Right lobe of liver (tissue), 6 donors: Measurements from ENCODE around the gene NPY4R. TPM values are rescaled to one million over a fixed set of nuclear protein-coding genes. Genes with fewer than 3 reads are reported as not detected.
"Not testable (repeated sequence)": the region's sequence is repeated elsewhere in the genome, so short reads cannot be mapped to it uniquely, and the experiment has no call there.

ENCODE experiments used
- ATAC-seq, 4 donors: fragments of 200-7000 bp; cut with Tn5 transposase; one replicate each; pipeline ENCODE4 v1.9.1; 2020; ENCODE audit warnings: mild to moderate bottlenecking in 4 of 4, moderate library complexity in 4 of 4
- DNase-seq, 3 donors: peaks; one replicate each; pipeline ENCODE4 v3.0.0-alpha.2; 2020
- H3K27ac ChIP-seq, 3 donors: fragments of 200-600 bp; one replicate each; pipeline ENCODE4 v1.8.0; 2022
- H3K27me3 ChIP-seq, 2 donors: fragments of 200-600 bp; one replicate each; pipeline ENCODE4 v1.8.0; 2022
- H3K36me3 ChIP-seq, 4 donors: fragments of 200-600 bp; sonication (generic) in 1 of 4; one replicate each; pipeline versions ENCODE4 v1.5.1 to v1.8.0; 2017 to 2022; ENCODE audit warnings: control low read depth in 1 of 4
- H3K4me1 ChIP-seq, 4 donors: fragments of 200-600 bp; sonication (generic) in 1 of 4; one replicate each; pipeline versions ENCODE4 v1.5.1 to v1.8.0; 2017 to 2022; ENCODE audit warnings: control low read depth in 1 of 4
- H3K4me3 ChIP-seq, 3 donors: fragments of 200-600 bp; one replicate each; pipeline ENCODE4 v1.8.0; 2022
- H3K9me3 ChIP-seq, 4 donors: fragments of 200-600 bp; sonication (generic) in 1 of 4; one replicate each; pipeline versions ENCODE4 v1.5.1 to v1.8.0; 2017 to 2022; ENCODE audit warnings: control low read depth in 1 of 4
- WGBS: methylation state at CpG from one replicate; pipeline ENCODE4 v1.1.6; 2018; ENCODE audit warnings: low coverage, low lambda C conversion rate; ENCODE audit not compliant: insufficient coverage; ENCODE audit errors: missing lambda C conversion rate; 5-methylcytosine and 5-hydroxymethylcytosine counted together
- intact Hi-C, 2 donors: fragments of 100-400 bp; cut with DNase I; formaldehyde crosslinking; loops; one replicate each; pipeline versions ENCODE4 v1.11.2 to v1.14.1; 2022
- total RNA-seq, 6 experiments: library from RNA; depleted of rRNA in 2 of 6; stranded (reverse); fragments of >200 nt in 2 of 6; fragmentation: NEBNext Ultra II Directional in 3 of 6; extraction: Animal tissue kit (Norgen Biotek cat#: 25700) in 3 of 6; gene quantifications; one replicate each; pipeline versions ENCODE4 v1.1.0 to v1.2.4, GENCODE V29; 2016 to 2023
- donor health status: DM: no; HTN: yes; CAD: no.
- donor health status: DM: no; HTN: no; CAD: no.
- donor health status: DM: no; HTN: no; CAD: no.
- donor health status: DM: no; HTN: yes; CAD: no.
- donor health status: DM: no; HTN: yes; CAD: no.

NPY4R gene
- total RNA-seq, 6 experiments from 2014 or later = not detected

- H3K36me3 ChIP-seq, DNase-seq, H3K27ac ChIP-seq, H3K4me1 ChIP-seq, H3K27me3 ChIP-seq, H3K9me3 ChIP-seq, H3K4me3 ChIP-seq, ATAC-seq, intact Hi-C loops: not testable (repeated sequence)
- WGBS = 50% methylated on average over 1 of the region's 1 CpG
Observed at GRCh38 chr10:46443422-46443821, 22.3 kb downstream of the NPY4R start.

GRCh38 chr10:46442706-46443275 is 23.0 kb downstream of the NPY4R start:
- H3K4me3 ChIP-seq, intact Hi-C loops, H3K36me3 ChIP-seq, H3K27me3 ChIP-seq, H3K4me1 ChIP-seq, H3K27ac ChIP-seq, H3K9me3 ChIP-seq, DNase-seq, ATAC-seq: not testable (repeated sequence)
- 54% methylated on average over 9 of the region's 10 CpGs for WGBS

- H3K4me3 ChIP-seq, H3K36me3 ChIP-seq, H3K27me3 ChIP-seq, intact Hi-C loops, H3K4me1 ChIP-seq, DNase-seq, H3K9me3 ChIP-seq, H3K27ac ChIP-seq: not testable (repeated sequence)
- ATAC-seq = peak in 1 of 4 donors; percentile 22
- 51% methylated on average over 2 of the region's 7 CpGs for WGBS
Observed at GRCh38 chr10:46441837-46442278, 23.9 kb downstream of the NPY4R start.

GRCh38 chr10:46440942-46441341 is 24.8 kb downstream of the NPY4R start:
- H3K4me1 ChIP-seq, H3K27ac ChIP-seq, H3K4me3 ChIP-seq, intact Hi-C loops, ATAC-seq, H3K27me3 ChIP-seq, H3K36me3 ChIP-seq, H3K9me3 ChIP-seq: not testable (repeated sequence)
- WGBS = no CpG with 5 or more reads among the region's 4 CpGs
- peak in 1 of 3 donors; percentile 40 for DNase-seq

- H3K27me3 ChIP-seq, H3K36me3 ChIP-seq, ATAC-seq, H3K27ac ChIP-seq, intact Hi-C loops, H3K4me3 ChIP-seq, DNase-seq, H3K4me1 ChIP-seq, H3K9me3 ChIP-seq: not testable (repeated sequence)
- no CpG with 5 or more reads among the region's 2 CpGs for WGBS
Observed at GRCh38 chr10:46423550-46423949, 42.2 kb downstream of the NPY4R start.

GRCh38 chr10:46419570-46420379 is 46.0 kb downstream of the NPY4R start:
- H3K9me3 ChIP-seq, H3K4me1 ChIP-seq, H3K4me3 ChIP-seq, H3K36me3 ChIP-seq, H3K27me3 ChIP-seq, intact Hi-C loops, DNase-seq, H3K27ac ChIP-seq: not testable (repeated sequence)
- WGBS = 50% methylated on average over 3 of the region's 13 CpGs
- peak; percentile 66 to 81 (median 74) for ATAC-seq

GRCh38 chr10:46418283-46418682 is 47.5 kb downstream of the NPY4R start:
- intact Hi-C loops, H3K4me3 ChIP-seq, H3K27me3 ChIP-seq, ATAC-seq, H3K27ac ChIP-seq, H3K9me3 ChIP-seq, DNase-seq, H3K4me1 ChIP-seq, H3K36me3 ChIP-seq: not testable (repeated sequence)
- 100% methylated on average over 1 of the region's 7 CpGs for WGBS

- H3K27ac ChIP-seq, H3K4me1 ChIP-seq, H3K9me3 ChIP-seq, H3K4me3 ChIP-seq, H3K36me3 ChIP-seq, ATAC-seq, H3K27me3 ChIP-seq, intact Hi-C loops, DNase-seq: not testable (repeated sequence)
- WGBS = no CpG with 5 or more reads among the region's 6 CpGs
Observed at GRCh38 chr10:46415291-46415690, 50.5 kb downstream of the NPY4R start.

- H3K27ac ChIP-seq, H3K36me3 ChIP-seq, H3K4me3 ChIP-seq, H3K27me3 ChIP-seq, H3K4me1 ChIP-seq, intact Hi-C loops, ATAC-seq, H3K9me3 ChIP-seq, DNase-seq: not testable (repeated sequence)
- no CpG with 5 or more reads among the region's 5 CpGs for WGBS
Observed at GRCh38 chr10:46412665-46413064, 53.1 kb downstream of the NPY4R start.

- H3K9me3 ChIP-seq, H3K27ac ChIP-seq, intact Hi-C loops, DNase-seq, H3K4me3 ChIP-seq, H3K27me3 ChIP-seq, H3K4me1 ChIP-seq, ATAC-seq, H3K36me3 ChIP-seq: not testable (repeated sequence)
Observed at GRCh38 chr10:46411123-46411522, 54.6 kb downstream of the NPY4R start.
